Right atrium auricular region (tissue), 2 donors: ENCODE measurements around the gene ELF3. TPM values are rescaled to one million over a fixed set of nuclear protein-coding genes. Genes with fewer than 3 reads are reported as not detected.

ENCODE experiments used
- DNase-seq: peaks from one replicate; pipeline ENCODE4 v3.0.0-alpha.2; 2019; ENCODE audit warnings: low spot score
- H3K27ac ChIP-seq, 2 donors: fragments of 200-600 bp; sonication (generic); 1 replicate in 1 of 2; 2 replicates in 1 of 2; pipeline ENCODE4 v1.5.1; 2016 to 2019
- H3K27me3 ChIP-seq, 2 donors: fragments of 200-600 bp; sonication (generic); one replicate each; pipeline versions ENCODE4 v1.5.1 to v1.6.0; 2017 to 2019
- H3K36me3 ChIP-seq: fragments of 200-600 bp; sonication (generic); one replicate; pipeline ENCODE4 v1.5.1; 2016
- H3K4me1 ChIP-seq, 2 donors: fragments of 200-600 bp; sonication (generic); one replicate each; pipeline versions ENCODE4 v1.5.1 to v1.6.0; 2017 to 2019
- H3K4me3 ChIP-seq, 2 donors: fragments of 200-600 bp; sonication (generic); 1 replicate in 1 of 2; 2 replicates in 1 of 2; pipeline ENCODE4 v1.5.1; 2017 to 2019; ENCODE audit warnings: mild to moderate bottlenecking in 1 of 2, moderate library complexity in 1 of 2
- H3K9me3 ChIP-seq, 2 donors: fragments of 200-600 bp; sonication (generic); one replicate each; pipeline ENCODE4 v1.5.1; 2019
- CTCF ChIP-seq, 2 donors: fragments of 200-600 bp; sonication (generic); IDR thresholded peaks; one replicate each; pipeline ENCODE4 v1.5.1; 2019; ENCODE audit warnings: antibody characterized with exemption in 2 of 2
- total RNA-seq, 2 donors: library from RNA; depleted of rRNA; stranded (reverse); fragments of >200 nt; gene quantifications; one replicate each; pipeline ENCODE4 v1.1.0, GENCODE V29; 2016

ELF3 gene
- total RNA-seq, 2 donors from 2014 or later, result 1.7 TPM; not detected in 1

DNA sequence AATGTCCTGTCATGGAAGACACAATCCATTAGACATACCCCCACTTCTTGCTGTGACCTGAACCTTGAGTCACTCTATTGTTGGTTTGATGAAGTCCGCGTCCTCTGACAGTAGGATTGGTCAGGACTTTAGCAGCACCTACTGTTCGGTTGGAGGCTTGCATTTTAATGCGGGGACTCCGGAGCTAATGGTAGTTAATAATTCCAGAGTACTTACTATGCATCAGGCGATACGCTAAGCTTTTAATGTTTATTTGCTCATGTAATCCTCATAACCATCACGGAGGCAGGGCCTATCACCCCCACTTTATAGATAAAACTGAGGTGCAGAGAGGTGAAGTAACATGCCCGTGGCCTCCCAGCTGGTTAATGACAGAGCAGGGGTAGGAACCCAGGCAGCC, 7.9 kb upstream of the ELF3 start:
- H3K4me1 ChIP-seq, result no peaks in the 10 kb centered on the region
- no peaks in the 10 kb centered on the region for H3K27me3 ChIP-seq
- no peak overlapping the region for H3K27ac ChIP-seq
- no peak for DNase-seq
- TF ChIP-seq CTCF (IDR thresholded peaks at IDR 0.05), result no peak
- H3K36me3 ChIP-seq, result peaks cover 74% of the 10 kb centered on the region
- H3K9me3 ChIP-seq, result no peaks in the 10 kb centered on the region
- H3K4me3 ChIP-seq, result no peak overlapping the region

GRCh38 chr1:202004711-202005110, 5.7 kb upstream of the ELF3 start:
- no peak for TF ChIP-seq CTCF (IDR thresholded peaks at IDR 0.05)
- no peak for DNase-seq
- Histone ChIP-seq H3K4me3 (no peak overlapping the region), H3K36me3 (peaks cover 62% of the 10 kb centered on the region), H3K27ac (no peak overlapping the region), H3K9me3 (no peaks in the 10 kb centered on the region), H3K27me3 (no peaks in the 10 kb centered on the region), H3K4me1 (peaks cover 0 to 2% of the 10 kb centered on the region in 2 donors)

GRCh38 chr1:202005958-202006357, 4.4 kb upstream of the ELF3 start:
- H3K9me3 ChIP-seq, result no peaks in the 10 kb centered on the region
- peaks cover 50% of the 10 kb centered on the region for H3K36me3 ChIP-seq
- no peak overlapping the region for H3K27ac ChIP-seq
- no peak for DNase-seq
- no peak overlapping the region for H3K4me3 ChIP-seq
- TF ChIP-seq CTCF (IDR thresholded peaks at IDR 0.05), result peak; percentile 24 to 58
- H3K27me3 ChIP-seq, result no peaks in the 10 kb centered on the region
- peaks cover 0 to 7% of the 10 kb centered on the region in 2 donors for H3K4me1 ChIP-seq

DNA sequence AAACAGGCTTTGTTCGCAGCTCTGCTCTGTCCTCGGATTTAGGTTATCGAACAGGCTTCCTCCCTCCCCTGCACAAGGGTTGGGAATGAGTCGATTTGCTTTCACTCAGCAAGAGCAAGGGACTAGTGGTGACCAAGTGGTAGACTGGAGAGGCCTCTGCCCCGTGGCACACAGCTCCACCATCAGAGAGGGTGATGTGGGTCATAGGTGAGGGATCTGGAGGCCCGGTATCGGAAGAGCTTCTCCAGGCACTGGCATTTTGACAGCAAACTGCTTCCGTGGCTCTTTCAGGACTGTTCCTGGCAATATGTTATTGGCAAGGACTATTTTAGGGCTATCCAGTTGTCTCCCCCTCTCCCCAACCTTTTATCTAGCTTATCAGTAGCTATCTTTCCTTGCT, 3.1 kb upstream of the ELF3 start:
- H3K4me1 ChIP-seq, result peaks cover 0 to 7% of the 10 kb centered on the region in 2 donors
- peaks cover 37% of the 10 kb centered on the region for H3K36me3 ChIP-seq
- no peaks in the 10 kb centered on the region for H3K27me3 ChIP-seq
- no peak overlapping the region for H3K27ac ChIP-seq
- no peaks in the 10 kb centered on the region for H3K9me3 ChIP-seq
- H3K4me3 ChIP-seq, result no peak overlapping the region
- no peak for TF ChIP-seq CTCF (IDR thresholded peaks at IDR 0.05)
- DNase-seq, result no peak

DNA sequence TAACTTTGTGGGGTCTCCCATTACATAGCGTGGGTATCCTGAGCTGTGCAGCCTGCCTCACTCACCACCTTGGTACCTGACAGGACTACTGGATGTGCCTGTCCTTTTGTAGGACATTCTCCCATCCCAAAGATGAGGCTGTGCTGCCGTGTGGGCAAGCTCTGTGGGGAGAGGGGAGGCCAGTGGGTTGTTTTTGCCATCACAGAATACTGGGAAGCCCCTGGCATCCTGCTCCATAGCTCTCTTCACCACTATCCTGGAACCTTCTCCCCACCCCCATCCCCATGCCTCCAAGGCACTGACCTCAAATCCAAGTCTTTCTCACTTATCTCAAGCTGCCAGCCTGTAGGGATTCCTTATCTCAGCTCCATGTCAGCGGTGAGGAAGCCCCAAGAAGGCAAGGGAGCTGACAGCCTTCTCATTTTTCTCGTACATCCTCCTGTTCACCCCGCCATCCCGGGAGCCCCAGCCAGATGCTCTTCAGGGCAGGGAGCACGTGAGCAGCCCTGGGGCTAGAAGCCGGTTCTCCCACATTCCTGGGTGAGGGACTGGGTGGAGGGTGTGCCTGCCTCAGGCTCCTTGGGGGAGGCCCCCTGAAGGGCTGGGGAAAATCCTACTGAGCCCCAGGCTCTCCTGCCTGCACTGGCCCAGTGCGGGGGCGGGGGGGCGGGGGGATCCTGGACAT, 2.4 kb upstream of the ELF3 start:
- Histone ChIP-seq H3K4me1 (peaks cover 0 to 7% of the 10 kb centered on the region in 2 donors), H3K9me3 (no peaks in the 10 kb centered on the region), H3K27ac (no peak overlapping the region), H3K36me3 (peaks cover 34% of the 10 kb centered on the region), H3K4me3 (no peak overlapping the region), H3K27me3 (no peaks in the 10 kb centered on the region)
- TF ChIP-seq CTCF (IDR thresholded peaks at IDR 0.05), result no peak
- no peak for DNase-seq
